HL-60 (cell line): ENCODE measurements around the gene USP48.
"Not testable (repeated sequence)": the region's sequence is repeated elsewhere in the genome, so short reads cannot be mapped to it uniquely, and the experiment has no call there.

ENCODE experiments used
- DNase-seq, 2 experiments: peaks; one replicate each; pipeline ENCODE4 v3.0.0-alpha.2; 2010 to 2020; ENCODE audit warnings: low read depth in 1 of 2, low spot score in 1 of 2
- H3K27ac ChIP-seq: fragments of 250-450 bp; sonication (Bioruptor Pico); replicated peaks from 2 replicates; pipeline ENCODE4 v1.5.1; 2020; ENCODE audit warnings: mild to moderate bottlenecking, moderate library complexity
- H3K27me3 ChIP-seq: fragments of 250-450 bp; sonication (Bioruptor Pico); 2 replicates; pipeline ENCODE4 v1.5.1; 2021; ENCODE audit warnings: mild to moderate bottlenecking, moderate library complexity; ENCODE audit not compliant: insufficient read depth, poor library complexity, severe bottlenecking
- H3K4me3 ChIP-seq: replicated peaks from 2 replicates; pipeline ENCODE4 v1.5.1; 2011; ENCODE audit warnings: mild to moderate bottlenecking, control low read depth, low read length; ENCODE audit not compliant: insufficient read depth
- GABPA ChIP-seq: IDR thresholded peaks from 2 replicates; pipeline ENCODE4 v1.6.1; 2012; ENCODE audit warnings: low read depth
- POLR2AphosphoS5 ChIP-seq: IDR thresholded peaks from 2 replicates; pipeline ENCODE4 v1.6.1; 2012; ENCODE audit warnings: low read depth
- SPI1 ChIP-seq: IDR thresholded peaks from 2 replicates; pipeline ENCODE4 v1.6.1; 2012; ENCODE audit warnings: low read depth, mild to moderate bottlenecking, borderline replicate concordance
- TF ChIP-seq, protein P1 (sequence below): IDR thresholded peaks from 2 replicates; pipeline ENCODE4 v1.6.1; 2012; ENCODE audit warnings: low read depth; ENCODE audit not compliant: insufficient replicate concordance
- TF ChIP-seq, protein P2 (sequence below): IDR thresholded peaks from one replicate; pipeline ENCODE4 v1.5.1; 2011; ENCODE audit warnings: low read length, control low read depth, inconsistent platforms; ENCODE audit not compliant: insufficient read depth

The USP48 gene

DNA sequence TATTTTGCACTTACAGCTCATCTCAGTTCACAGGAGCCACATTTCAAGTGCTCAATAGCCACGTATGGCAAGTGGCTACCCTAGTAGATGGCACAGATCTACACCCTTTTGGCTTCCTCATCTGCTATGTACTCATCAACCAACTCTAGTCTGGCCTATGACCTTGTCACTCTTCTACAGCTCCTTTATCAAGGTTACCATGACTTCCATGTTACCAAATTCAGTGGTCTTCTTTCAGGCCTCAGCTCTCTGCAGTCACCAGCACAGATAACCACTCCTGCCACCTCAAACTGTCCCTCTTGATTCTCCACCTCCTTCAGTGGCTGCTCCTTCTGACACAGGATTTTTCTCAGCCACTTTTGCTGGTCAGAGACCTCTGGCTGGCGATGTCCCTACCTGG, 11.7 kb upstream of the USP48 start:
- DNase-seq = no peak

GRCh38 chr1:21793104-21793503, 10.2 kb upstream of the USP48 start:
- Histone ChIP-seq H3K27me3 (no peaks in the 10 kb centered on the region), H3K27ac (no peak overlapping the region), H3K4me3 (no peak overlapping the region)
- TF ChIP-seq POLR2AphosphoS5 = no peak
- TF ChIP-seq, protein P1, sequence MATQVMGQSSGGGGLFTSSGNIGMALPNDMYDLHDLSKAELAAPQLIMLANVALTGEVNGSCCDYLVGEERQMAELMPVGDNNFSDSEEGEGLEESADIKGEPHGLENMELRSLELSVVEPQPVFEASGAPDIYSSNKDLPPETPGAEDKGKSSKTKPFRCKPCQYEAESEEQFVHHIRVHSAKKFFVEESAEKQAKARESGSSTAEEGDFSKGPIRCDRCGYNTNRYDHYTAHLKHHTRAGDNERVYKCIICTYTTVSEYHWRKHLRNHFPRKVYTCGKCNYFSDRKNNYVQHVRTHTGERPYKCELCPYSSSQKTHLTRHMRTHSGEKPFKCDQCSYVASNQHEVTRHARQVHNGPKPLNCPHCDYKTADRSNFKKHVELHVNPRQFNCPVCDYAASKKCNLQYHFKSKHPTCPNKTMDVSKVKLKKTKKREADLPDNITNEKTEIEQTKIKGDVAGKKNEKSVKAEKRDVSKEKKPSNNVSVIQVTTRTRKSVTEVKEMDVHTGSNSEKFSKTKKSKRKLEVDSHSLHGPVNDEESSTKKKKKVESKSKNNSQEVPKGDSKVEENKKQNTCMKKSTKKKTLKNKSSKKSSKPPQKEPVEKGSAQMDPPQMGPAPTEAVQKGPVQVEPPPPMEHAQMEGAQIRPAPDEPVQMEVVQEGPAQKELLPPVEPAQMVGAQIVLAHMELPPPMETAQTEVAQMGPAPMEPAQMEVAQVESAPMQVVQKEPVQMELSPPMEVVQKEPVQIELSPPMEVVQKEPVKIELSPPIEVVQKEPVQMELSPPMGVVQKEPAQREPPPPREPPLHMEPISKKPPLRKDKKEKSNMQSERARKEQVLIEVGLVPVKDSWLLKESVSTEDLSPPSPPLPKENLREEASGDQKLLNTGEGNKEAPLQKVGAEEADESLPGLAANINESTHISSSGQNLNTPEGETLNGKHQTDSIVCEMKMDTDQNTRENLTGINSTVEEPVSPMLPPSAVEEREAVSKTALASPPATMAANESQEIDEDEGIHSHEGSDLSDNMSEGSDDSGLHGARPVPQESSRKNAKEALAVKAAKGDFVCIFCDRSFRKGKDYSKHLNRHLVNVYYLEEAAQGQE = no peak
- no peak for TF ChIP-seq SPI1
- TF ChIP-seq, protein P2, sequence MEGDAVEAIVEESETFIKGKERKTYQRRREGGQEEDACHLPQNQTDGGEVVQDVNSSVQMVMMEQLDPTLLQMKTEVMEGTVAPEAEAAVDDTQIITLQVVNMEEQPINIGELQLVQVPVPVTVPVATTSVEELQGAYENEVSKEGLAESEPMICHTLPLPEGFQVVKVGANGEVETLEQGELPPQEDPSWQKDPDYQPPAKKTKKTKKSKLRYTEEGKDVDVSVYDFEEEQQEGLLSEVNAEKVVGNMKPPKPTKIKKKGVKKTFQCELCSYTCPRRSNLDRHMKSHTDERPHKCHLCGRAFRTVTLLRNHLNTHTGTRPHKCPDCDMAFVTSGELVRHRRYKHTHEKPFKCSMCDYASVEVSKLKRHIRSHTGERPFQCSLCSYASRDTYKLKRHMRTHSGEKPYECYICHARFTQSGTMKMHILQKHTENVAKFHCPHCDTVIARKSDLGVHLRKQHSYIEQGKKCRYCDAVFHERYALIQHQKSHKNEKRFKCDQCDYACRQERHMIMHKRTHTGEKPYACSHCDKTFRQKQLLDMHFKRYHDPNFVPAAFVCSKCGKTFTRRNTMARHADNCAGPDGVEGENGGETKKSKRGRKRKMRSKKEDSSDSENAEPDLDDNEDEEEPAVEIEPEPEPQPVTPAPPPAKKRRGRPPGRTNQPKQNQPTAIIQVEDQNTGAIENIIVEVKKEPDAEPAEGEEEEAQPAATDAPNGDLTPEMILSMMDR = no peak
- TF ChIP-seq GABPA = no peak
- no peak for DNase-seq

More for the DNA sequence above, 11.7 kb upstream of the USP48 start:
- Histone ChIP-seq H3K27ac (no peak overlapping the region), H3K4me3 (no peak overlapping the region), H3K27me3 (no peaks in the 10 kb centered on the region)
- TF ChIP-seq, protein P2 = no peak
- TF ChIP-seq SPI1 (no peak), POLR2AphosphoS5 (no peak), GABPA (no peak)
- TF ChIP-seq, protein P1 = no peak

DNA sequence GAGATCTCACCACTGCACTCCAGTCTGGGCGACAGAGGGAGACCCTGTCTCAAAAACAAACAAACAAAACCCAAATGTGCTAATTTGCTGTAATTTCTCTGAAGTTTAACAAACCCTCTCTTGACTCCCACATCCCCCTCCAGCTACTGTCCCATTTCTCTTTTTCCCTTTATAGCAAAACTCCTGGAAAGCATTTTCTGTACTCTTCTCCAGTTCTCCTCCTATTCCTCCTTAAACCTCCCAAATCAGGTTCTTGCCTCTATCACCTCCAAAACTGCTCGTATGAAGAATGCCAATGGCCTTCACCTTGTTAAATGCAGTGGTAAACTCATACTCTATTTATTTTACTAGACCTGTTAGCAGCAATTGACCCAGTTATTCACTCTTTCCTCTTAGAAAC, 3.7 kb upstream of the USP48 start:
- Histone ChIP-seq H3K4me3 (no peak overlapping the region), H3K27me3 (no peaks in the 10 kb centered on the region), H3K27ac (no peak overlapping the region)
- TF ChIP-seq, protein P2 = no peak
- TF ChIP-seq, protein P1 = no peak
- TF ChIP-seq SPI1 = no peak
- no peak for TF ChIP-seq POLR2AphosphoS5
- TF ChIP-seq GABPA = no peak
- DNase-seq = no peak

DNA sequence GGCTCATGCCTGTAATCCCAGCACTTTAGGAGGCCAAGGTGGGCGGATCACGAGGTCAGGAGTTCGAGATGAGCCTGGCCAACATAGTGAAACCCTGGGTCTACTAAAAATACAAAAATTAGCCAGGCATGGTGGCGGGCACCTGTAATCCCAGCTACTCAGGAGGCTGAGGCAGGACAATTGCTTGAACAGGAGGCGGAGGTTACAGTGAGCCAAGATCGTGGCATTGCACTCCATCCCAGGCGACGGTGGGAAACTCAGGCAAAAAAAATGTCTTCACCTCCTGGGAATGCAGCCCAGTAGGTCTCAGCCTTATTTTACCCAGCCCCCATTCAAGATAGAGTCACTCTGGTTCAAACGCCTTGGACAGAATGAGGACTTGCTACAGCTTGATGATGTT, 2.8 kb upstream of the USP48 start:
- not testable (repeated sequence) for H3K27me3 ChIP-seq, DNase-seq, H3K27ac ChIP-seq, H3K4me3 ChIP-seq
